DMS114 treated with DMSO at 0.1 percent for 48 hours (cell line): ENCODE measurements around the gene VPS37B.

ENCODE experiments used
- DNase-seq: peaks from one replicate; lab custom pipeline; 2025; ENCODE audit not compliant: unreplicated experiment; lab: John Stamatoyannopoulos, UW

VPS37B gene

DNA sequence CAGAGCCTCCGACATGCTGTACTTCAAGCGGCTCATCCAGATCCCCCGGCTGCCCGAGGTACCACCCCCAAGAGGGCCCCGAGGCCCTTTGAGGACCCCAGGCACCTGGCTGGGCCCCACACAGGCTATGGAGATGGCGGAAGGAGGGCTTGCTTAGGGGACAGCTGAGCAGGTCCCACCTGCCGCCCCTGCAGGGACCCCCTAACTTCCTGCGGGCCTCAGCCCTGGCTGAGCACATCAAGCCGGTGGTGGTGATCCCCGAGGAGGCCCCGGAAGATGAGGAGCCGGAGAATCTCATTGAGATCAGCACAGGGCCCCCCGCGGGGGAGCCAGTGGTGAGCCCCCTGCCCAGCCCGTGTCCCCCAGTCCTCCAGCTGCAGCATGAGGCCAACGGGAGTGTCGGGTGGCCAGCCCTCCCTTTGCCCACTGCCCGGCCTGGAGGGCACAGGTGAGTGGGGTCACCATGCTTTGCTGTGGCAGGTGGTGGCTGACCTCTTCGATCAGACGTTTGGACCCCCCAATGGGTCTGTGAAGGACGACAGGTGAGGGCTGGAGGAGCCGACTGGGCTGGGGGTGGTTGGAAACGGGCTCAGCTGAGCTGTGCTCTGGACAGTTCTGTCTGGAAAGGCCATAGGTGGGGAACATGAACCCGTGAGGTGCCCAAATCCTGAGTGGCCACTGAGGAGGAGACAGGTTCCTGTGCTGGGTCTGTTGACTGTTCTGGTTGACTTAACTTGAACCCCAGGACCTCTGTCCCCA, 40.7 kb downstream of the VPS37B start:
- DNase-seq = no peak

GRCh38 chr12:122854554-122854953, 41.4 kb downstream of the VPS37B start:
- DNase-seq = no peak

- DNase-seq = no peak
Observed at GRCh38 chr12:122853582-122854245, 42.2 kb downstream of the VPS37B start.

DNA sequence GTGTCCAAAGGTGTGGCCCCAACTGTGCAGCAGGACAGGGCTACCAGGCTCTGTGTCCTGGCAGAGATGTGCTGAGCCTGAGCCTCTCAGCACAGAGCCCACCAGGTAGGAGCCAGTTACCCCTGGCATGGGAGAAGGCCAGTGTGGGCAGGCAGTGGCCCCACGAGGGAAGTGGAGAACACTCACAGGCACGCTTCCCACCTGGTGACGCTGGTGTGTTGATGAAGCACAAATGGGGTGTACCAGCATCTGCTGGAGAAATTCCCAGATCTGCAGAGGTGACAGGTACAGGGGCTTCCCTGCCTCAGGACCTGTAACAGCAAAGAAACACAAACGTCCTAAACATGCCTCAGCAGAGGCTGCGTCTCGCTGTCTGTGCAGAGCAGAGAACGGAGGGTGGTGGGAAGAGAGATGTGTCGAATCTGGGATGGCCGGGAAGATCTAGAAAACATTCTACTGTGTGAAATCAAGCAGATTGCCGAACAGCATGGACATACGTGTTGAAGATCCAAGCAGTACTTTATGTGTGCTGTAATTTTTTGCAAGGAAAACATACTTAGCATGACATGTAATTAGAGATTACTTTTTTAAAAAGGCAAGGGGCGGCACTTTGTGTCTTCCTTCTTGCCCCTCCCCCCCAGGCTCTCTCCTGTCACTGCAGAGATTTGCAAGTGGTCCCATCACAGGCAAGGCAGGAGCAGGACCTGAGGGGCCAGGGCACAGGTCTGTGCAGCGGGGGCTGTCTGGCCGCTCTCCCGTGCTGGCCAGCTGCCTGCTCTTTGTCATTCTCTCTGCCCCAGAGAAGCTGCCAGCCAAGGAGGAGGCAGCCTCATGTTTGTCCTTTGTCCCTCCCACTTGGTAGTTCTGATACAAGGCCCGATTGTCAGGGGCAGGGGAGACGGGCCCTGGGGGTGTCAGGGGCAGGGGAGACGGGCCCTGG, 43.3 kb downstream of the VPS37B start:
- DNase-seq = no peak

DNA sequence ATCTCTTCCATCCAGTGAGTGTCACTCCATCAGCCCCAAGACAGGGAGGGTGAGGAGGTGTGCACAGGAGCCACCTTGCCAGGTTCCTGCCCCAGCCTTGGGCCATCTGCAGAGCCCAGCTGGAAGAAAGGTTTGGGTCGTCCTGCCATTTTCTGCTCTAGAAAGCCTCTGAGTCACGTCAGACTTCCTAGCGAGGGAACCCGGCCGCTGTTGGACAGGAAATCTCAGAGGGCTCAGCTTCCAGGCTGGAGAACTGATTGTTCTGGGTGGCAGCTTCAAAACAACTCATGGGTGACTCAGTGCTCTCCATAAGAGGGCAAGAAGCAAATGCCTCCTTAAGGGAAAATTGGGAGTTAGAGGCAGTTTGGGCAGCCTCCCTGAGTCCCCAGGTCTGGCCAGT, 44.1 kb downstream of the VPS37B start:
- DNase-seq = no peak

GRCh38 chr12:122850695-122851350, 45.1 kb downstream of the VPS37B start:
- no peak for DNase-seq

DNA sequence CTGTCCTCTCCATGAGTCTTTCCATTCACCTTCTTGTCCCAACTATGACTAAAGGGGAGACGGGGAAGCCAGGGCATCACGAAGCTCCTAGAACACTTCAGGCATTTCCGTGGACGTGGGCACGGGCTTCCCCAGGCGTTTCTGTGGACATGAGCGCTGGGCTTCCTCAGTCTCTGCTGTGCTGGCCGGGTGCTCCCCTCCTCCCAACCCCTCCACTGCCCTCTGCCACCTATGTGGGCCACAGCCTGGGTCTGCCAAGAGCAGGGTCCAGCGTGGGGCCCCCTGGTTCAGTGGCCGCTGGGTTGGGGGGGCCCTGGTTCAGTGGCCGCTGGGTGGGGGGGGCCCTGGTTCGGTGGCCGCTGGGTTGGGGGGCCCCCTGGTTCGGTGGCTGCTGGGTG, 45.9 kb downstream of the VPS37B start:
- no peak for DNase-seq

DNA sequence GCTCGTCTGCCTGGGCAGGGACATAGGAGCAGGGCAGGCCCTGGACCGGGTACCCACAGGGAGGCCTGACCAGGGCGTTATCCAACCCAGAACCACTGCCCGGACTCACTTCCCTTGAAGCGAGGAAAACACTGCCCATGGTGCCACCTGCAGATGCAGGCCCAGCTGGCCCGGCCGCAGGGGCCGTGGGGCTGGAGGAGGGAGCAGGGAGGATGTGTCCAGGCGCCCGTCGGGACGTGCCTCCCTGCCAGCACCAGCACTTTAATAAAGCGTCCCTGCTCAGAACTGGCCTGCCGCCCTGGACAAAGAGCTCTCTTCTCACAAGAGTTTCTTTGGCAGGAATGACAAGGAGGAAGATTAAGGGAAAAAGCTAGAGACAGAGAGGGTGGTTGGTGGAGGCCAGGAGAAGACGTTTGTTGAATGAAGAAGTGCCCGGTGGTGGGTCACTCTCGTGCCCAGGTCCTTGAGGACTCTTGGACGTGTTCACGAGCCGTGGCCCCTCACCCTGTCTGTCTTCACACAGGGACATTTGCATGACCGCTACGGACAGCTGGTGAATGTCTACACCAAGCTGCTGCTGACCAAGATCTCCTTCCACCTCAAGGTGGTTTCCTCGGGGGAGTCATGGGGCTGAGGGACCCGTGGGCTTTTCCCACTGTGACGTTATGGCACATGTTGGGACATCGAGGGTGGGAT, 46.4 kb downstream of the VPS37B start:
- DNase-seq = no peak

DNA sequence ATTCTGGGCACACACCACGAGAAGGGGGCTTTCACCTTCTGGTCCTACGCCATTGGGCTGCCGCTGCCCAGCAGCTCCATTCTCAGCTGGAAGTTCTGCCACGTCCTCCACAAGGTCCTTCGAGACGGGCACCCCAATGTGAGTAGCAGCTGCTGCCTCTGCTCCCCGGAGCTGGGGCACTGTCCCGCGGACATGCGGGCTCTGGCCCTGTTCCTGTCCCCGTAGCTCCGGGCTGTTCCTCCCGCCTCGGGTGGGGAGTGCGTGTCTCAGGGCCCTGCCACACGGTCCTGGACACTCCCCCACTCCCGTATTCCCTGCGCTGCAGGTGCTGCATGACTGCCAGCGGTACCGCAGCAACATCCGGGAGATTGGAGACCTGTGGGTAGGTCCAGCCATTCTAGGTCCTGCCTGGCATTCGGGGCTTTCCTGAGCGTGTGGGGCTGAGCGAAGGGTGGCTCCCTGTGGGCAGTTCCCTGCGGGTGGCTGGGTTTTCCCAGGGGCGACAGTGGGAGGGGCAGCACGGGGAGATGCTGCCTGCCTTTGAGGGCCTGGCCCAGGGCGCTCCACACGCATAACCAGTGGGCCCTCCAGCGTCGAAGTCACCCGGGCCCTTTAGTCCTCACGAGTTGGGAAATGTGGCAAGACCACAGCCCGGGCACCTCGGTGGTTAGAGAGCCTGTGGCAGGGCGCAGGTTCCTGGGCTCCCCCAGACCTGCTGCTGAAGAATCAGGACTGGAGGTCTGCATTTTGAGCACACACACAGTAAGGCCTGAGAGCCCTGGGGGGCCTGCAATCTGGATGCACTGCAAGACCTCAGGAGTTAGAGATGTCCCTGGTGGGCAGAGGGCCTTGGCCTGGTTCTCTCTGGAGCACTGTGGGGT, 47.2 kb downstream of the VPS37B start:
- DNase-seq = no peak

GRCh38 chr12:122847921-122848421, 48.0 kb downstream of the VPS37B start:
- no peak for DNase-seq

- no peak for DNase-seq
Observed at GRCh38 chr12:122847516-122847836, 48.4 kb downstream of the VPS37B start.

DNA sequence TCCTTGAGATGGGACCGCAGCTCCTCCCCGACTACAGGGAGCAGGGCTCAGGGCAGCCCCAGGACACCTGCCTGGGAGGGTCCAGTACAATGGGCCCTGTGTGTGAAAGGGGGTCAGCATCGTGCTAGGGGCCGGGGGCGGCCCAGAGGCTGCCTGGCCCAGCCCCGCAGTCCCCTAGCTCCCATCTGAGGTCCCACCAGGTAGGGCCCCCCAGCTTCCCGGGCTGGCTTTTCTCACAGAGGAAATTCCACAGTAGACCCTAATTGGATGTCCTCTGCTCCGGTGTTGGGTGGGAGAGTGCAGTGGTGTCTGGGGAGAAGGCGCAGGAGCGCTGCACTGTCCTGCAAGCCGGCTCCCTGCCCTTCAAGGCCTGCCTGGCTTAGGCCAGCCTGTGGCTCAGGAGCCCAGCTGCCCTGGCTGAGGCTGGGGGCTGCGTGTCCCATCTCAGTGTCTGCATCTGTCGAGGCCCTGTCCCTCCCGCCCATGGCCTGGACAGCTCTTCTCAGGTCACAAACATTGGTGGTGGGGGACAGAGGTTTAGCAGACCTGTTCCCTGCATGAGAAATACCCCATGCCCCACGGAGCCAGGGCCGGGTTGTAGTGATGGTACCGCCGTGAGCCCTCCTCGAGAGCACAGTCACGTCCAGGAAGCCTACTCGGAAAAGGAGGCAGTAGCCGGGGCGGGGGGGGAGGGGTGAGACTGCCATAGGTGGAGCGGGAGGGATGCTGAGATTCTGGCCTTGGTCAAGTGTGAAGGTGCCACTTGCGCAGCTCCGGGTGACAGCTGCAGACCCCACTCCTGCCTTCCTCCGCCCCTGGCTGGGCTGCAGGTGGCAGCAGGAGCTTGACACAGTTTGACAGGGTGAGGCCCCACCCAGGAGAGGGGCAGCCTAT, 49.1 kb downstream of the VPS37B start:
- DNase-seq = no peak

DNA sequence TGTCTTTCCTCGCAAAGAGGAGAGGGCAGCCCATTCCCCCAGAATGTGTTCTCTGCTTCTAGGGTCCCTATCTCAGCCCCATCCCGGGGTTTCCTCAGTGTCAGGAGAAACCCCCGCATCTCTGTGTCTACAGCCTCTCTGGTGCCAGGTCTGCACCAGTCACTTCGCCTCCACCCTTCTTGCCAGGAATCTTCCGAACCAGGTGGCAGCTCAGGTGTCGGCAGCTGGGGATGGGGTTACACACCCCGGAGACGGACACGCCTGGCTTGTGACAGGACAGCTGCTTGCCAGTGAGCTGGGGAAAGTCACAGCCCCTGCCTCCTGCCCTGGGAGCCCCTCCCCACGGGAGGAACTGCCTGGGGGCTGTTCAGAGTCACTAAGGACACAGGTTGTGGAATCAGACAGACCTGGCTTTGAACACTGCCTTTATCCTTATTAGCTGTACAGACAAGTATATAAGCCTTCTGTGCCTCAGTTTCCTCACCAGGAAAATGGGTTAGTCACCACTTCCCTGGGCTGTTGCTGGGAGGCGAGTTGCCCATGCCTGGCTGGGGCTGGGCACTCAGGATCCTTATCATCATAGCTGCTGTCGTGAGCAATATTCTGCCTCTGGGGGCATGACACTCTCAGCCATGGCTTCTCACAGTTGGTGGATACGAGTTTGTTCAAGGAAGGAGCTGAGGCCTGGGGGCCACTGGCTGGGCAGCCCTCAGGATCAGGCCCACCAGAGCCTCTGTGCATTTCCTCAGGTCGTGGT, 49.9 kb downstream of the VPS37B start:
- DNase-seq = no peak

GRCh38 chr12:122845041-122845864, 50.7 kb downstream of the VPS37B start:
- DNase-seq = no peak

- no peak for DNase-seq
Observed at GRCh38 chr12:122844366-122844971, 51.5 kb downstream of the VPS37B start.

DNA sequence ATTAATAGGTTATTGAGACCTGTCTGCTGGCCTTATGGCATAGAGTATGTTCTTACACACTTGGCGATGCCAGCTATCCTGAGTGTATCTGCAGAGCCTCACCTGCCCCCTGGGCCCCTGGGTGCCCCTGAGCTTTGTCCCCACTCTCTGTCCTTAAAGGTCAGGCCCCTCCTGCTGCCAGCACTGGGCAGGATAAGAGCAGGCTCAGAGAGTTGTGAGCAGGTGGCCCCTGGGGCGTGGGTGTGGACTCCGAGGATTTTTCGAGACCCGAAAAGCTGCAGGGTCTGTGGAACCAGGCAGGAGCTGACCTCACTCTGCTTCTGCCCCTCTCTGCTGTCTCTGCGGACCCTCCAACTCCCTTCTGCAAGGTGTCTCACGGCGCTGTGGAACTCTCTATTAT, 52.5 kb downstream of the VPS37B start:
- no peak for DNase-seq
